Tibial nerve (tissue), 4 donors: Measurements from ENCODE around the gene CCT5.

Source experiments
- EP300 ChIP-seq, 2 donors: sonication (generic); formaldehyde crosslinking; IDR thresholded peaks; one replicate each; pipeline ENCODE4 v1.6.1; 2017; ENCODE audit warnings: antibody characterized with exemption in 2 of 2, mild to moderate bottlenecking in 1 of 2
- POLR2A ChIP-seq, 2 donors: fragments of 450-650 bp; IDR thresholded peaks; one replicate each; pipeline ENCODE4 v1.6.1; 2017; ENCODE audit warnings: antibody characterized with exemption in 2 of 2, mild to moderate bottlenecking in 2 of 2, moderate library complexity in 2 of 2
- TF ChIP-seq, protein P1 (sequence below), 5 experiments: fragments of 200-600 bp in 3 of 5; fragments of 450-650 bp in 2 of 5; sonication (generic) in 3 of 5; IDR thresholded peaks; one replicate each; pipeline ENCODE4 v1.5.1; 2016 to 2019; ENCODE audit warnings: antibody characterized with exemption in 5 of 5, mild to moderate bottlenecking in 3 of 5, moderate library complexity in 2 of 5

DNA sequence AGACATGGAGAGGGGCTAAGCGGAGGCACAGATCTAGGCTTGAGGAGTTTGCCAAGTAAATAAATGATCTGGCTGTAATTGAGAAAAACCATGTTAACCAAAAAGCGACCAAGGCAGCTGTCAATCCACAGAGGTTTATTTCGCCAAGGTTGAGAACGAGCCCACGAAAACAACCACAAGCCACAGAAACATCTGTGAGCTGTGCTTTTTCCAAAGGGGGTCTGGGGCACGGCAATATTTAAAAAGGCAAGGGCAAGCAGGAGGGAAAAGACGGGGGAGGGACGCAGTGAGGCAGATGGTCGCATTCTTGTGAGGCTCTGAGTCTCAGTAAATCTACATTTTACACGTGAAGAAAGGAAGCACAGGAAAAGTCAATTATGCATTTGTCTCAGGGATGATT, 25.4 kb downstream of the CCT5 start:
- TF ChIP-seq, protein P1, sequence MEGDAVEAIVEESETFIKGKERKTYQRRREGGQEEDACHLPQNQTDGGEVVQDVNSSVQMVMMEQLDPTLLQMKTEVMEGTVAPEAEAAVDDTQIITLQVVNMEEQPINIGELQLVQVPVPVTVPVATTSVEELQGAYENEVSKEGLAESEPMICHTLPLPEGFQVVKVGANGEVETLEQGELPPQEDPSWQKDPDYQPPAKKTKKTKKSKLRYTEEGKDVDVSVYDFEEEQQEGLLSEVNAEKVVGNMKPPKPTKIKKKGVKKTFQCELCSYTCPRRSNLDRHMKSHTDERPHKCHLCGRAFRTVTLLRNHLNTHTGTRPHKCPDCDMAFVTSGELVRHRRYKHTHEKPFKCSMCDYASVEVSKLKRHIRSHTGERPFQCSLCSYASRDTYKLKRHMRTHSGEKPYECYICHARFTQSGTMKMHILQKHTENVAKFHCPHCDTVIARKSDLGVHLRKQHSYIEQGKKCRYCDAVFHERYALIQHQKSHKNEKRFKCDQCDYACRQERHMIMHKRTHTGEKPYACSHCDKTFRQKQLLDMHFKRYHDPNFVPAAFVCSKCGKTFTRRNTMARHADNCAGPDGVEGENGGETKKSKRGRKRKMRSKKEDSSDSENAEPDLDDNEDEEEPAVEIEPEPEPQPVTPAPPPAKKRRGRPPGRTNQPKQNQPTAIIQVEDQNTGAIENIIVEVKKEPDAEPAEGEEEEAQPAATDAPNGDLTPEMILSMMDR (IDR thresholded peaks at IDR 0.05), result no peak
- no peak for TF ChIP-seq EP300 (IDR thresholded peaks at IDR 0.05)
- no peak for TF ChIP-seq POLR2A (IDR thresholded peaks at IDR 0.05)
